ENCODE data around the gene CECR2.

DNA sequence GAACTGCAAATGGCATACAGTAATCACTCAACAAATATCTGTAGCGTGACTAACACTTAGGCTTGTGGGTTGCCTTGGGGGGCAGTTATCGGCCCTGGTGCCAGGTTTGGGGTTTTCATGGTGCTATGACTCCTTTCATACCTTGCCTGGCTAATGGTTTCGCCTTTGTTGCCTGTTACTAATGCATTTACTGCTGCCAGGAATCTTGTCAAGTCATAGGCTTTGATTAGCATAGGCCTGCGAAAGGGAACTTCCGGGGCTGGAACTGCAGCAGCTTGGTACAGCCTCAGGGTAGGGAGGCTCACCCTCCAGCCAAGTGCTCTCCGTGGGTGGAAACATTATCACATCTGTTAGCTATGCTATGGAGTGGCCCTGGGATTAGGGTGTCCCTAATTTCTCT, 207.2 kb downstream of the CECR2 start:
- TF ChIP-seq, protein P1, sequence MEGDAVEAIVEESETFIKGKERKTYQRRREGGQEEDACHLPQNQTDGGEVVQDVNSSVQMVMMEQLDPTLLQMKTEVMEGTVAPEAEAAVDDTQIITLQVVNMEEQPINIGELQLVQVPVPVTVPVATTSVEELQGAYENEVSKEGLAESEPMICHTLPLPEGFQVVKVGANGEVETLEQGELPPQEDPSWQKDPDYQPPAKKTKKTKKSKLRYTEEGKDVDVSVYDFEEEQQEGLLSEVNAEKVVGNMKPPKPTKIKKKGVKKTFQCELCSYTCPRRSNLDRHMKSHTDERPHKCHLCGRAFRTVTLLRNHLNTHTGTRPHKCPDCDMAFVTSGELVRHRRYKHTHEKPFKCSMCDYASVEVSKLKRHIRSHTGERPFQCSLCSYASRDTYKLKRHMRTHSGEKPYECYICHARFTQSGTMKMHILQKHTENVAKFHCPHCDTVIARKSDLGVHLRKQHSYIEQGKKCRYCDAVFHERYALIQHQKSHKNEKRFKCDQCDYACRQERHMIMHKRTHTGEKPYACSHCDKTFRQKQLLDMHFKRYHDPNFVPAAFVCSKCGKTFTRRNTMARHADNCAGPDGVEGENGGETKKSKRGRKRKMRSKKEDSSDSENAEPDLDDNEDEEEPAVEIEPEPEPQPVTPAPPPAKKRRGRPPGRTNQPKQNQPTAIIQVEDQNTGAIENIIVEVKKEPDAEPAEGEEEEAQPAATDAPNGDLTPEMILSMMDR (IDR thresholded peaks at IDR 0.05), result no peak
- TF ChIP-seq POLR2AphosphoS5 (IDR thresholded peaks at IDR 0.05), result no peak
